OCI-LY1 (cell line): Measurements from ENCODE around the gene MINDY4.

Experiments used
- H2AFZ ChIP-seq: fragments of 200-600 bp; sonication (generic), shearing (Covaris generic); 2 replicates; pipeline ENCODE4 v1.6.0; 2014; ENCODE audit warnings: antibody characterized with exemption, mild to moderate bottlenecking, low read length
- H3F3A ChIP-seq: fragments of 200-600 bp; sonication (generic), shearing (Covaris generic); 2 replicates; pipeline ENCODE4 v1.6.0; 2014; ENCODE audit warnings: mild to moderate bottlenecking, antibody characterized with exemption, low read length, moderate library complexity; ENCODE audit not compliant: insufficient read depth
- H3K27ac ChIP-seq: fragments of 200-600 bp; sonication (generic); 2 replicates; pipeline ENCODE4 v1.5.1; 2014; ENCODE audit warnings: low read length, mixed run types, mild to moderate bottlenecking, low read depth; ENCODE audit not compliant: poor library complexity, severe bottlenecking
- H3K27me3 ChIP-seq: fragments of 200-600 bp; sonication (generic); 2 replicates; pipeline ENCODE4 v1.6.0; 2014; ENCODE audit warnings: antibody characterized with exemption, mild to moderate bottlenecking, low read length, moderate library complexity; ENCODE audit not compliant: insufficient read depth
- H3K36me3 ChIP-seq: fragments of 200-600 bp; sonication (generic); 2 replicates; pipeline ENCODE4 v1.6.1; 2014; ENCODE audit warnings: mild to moderate bottlenecking, antibody characterized with exemption, low read length, moderate library complexity, mixed read lengths; ENCODE audit not compliant: insufficient read depth
- H3K4me1 ChIP-seq: fragments of 200-600 bp; sonication (generic); 2 replicates; pipeline ENCODE4 v1.5.1; 2014; ENCODE audit warnings: mild to moderate bottlenecking, low read length, moderate library complexity; ENCODE audit not compliant: insufficient read depth, severe bottlenecking
- H3K4me2 ChIP-seq: fragments of 200-600 bp; sonication (generic), shearing (Covaris generic); 2 replicates; pipeline ENCODE4 v1.6.1; 2014; ENCODE audit warnings: low read length
- H3K4me3 ChIP-seq: fragments of 200-600 bp; sonication (generic); 2 replicates; pipeline ENCODE4 v1.5.1; 2014; ENCODE audit warnings: low read length, low read depth, mild to moderate bottlenecking, mixed read lengths; ENCODE audit not compliant: poor library complexity, severe bottlenecking
- H3K79me2 ChIP-seq: fragments of 200-600 bp; shearing (Covaris generic); 2 replicates; pipeline ENCODE4 v1.6.1; 2016; ENCODE audit warnings: mixed run types, low read length, mixed read lengths; ENCODE audit not compliant: insufficient read depth
- H3K9ac ChIP-seq: fragments of 200-600 bp; sonication (generic), shearing (Covaris generic); 2 replicates; pipeline ENCODE4 v1.6.1; 2014; ENCODE audit warnings: mild to moderate bottlenecking, low read length, mixed read lengths
- H3K9me2 ChIP-seq: fragments of 200-600 bp; sonication (generic), shearing (Covaris generic); 2 replicates; pipeline ENCODE4 v1.6.1; 2014; ENCODE audit warnings: low read depth, mild to moderate bottlenecking, low read length, mixed read lengths
- H3K9me3 ChIP-seq: fragments of 200-600 bp; shearing (Covaris generic); 2 replicates; pipeline ENCODE4 v1.6.1; 2014; ENCODE audit warnings: low read length, mixed read lengths
- H4K20me1 ChIP-seq: fragments of 200-600 bp; sonication (generic), shearing (Covaris generic); 2 replicates; pipeline ENCODE4 v1.6.0; 2016; ENCODE audit warnings: mild to moderate bottlenecking, low read length; ENCODE audit not compliant: insufficient read depth
- CTCF ChIP-seq: fragments of 200-600 bp; sonication (generic), shearing (Covaris generic); IDR thresholded peaks from 2 replicates; pipeline ENCODE4 v1.5.1; 2017; ENCODE audit warnings: mild to moderate bottlenecking, antibody characterized with exemption, low read length, moderate library complexity, mixed read lengths
- EZH2 ChIP-seq: fragments of 200-600 bp; sonication (generic), shearing (Covaris generic); IDR thresholded peaks from 2 replicates; pipeline ENCODE4 v1.8.0; 2017; ENCODE audit warnings: borderline replicate concordance, mixed run types, mild to moderate bottlenecking, antibody characterized with exemption, low read length, moderate library complexity, mixed read lengths

The MINDY4 gene

GRCh38 chr7:30913821-30914515, 142.8 kb downstream of the MINDY4 start:
- Histone ChIP-seq H3K9ac (no peak overlapping the region), H3K4me2 (no peak overlapping the region), H3K4me1 (no peaks in the 10 kb centered on the region), H3F3A (no peaks in the 10 kb centered on the region), H3K9me3 (no peaks in the 10 kb centered on the region), H3K36me3 (no peaks in the 10 kb centered on the region), H2AFZ (no peak overlapping the region), H3K4me3 (no peak overlapping the region), H3K27me3 (peaks cover 4% of the 10 kb centered on the region; the same call in 1 of the 2 replicates), H3K27ac (no peak overlapping the region), H4K20me1 (no peaks in the 10 kb centered on the region), H3K9me2 (no peaks in the 10 kb centered on the region), H3K79me2 (no peaks in the 10 kb centered on the region)
- TF ChIP-seq EZH2 (no peak), CTCF (no peak)

GRCh38 chr7:30914596-30914995, 143.4 kb downstream of the MINDY4 start:
- Histone ChIP-seq H3K79me2 (no peaks in the 10 kb centered on the region), H3K9me2 (no peaks in the 10 kb centered on the region), H3F3A (no peaks in the 10 kb centered on the region), H3K9ac (no peak overlapping the region), H3K27ac (no peak overlapping the region), H3K9me3 (no peaks in the 10 kb centered on the region), H4K20me1 (no peaks in the 10 kb centered on the region), H3K4me2 (no peak overlapping the region), H3K4me3 (no peak overlapping the region), H3K36me3 (no peaks in the 10 kb centered on the region), H3K27me3 (peaks cover 4% of the 10 kb centered on the region; the same call in 1 of the 2 replicates), H2AFZ (no peak overlapping the region), H3K4me1 (no peaks in the 10 kb centered on the region)
- TF ChIP-seq EZH2: no peak
- no peak for TF ChIP-seq CTCF

DNA sequence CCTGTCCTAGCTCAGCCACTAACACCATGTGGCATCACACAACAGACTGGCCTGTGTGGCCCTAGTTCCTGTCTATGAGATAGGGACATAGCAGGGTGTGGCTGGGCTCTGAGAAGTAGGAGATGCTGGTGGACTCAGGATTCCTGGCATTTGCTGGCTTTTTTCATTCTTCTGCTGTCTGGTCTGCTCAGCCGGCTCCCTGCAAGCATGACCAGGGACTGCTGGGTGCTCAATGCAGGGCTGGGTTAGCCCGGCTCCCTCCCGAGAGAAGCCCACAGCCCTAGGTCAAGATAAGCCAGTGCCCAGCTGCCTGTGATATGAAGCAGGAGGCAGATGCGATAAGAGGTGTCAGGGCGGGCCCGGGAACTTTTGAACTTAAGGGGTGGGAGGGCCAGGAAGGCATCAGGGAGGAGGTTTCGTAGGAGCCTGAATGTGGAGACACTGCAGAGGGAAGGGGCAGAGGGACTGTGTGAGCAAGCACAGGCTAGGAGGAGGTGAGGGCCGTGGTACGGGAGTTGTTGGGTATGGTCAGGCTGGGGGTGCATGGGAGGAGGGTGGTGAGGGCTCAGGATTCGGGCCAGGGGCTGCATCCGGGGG, 143.9 kb downstream of the MINDY4 start:
- Histone ChIP-seq H3K79me2 (no peaks in the 10 kb centered on the region), H3K9me2 (no peaks in the 10 kb centered on the region), H3F3A (no peaks in the 10 kb centered on the region), H3K4me2 (no peak overlapping the region), H3K4me3 (no peak overlapping the region), H3K4me1 (no peaks in the 10 kb centered on the region), H4K20me1 (no peaks in the 10 kb centered on the region), H3K36me3 (no peaks in the 10 kb centered on the region), H2AFZ (no peak overlapping the region), H3K9ac (no peak overlapping the region), H3K27ac (no peak overlapping the region), H3K9me3 (no peaks in the 10 kb centered on the region), H3K27me3 (peaks cover 4% of the 10 kb centered on the region; the same call in 1 of the 2 replicates)
- TF ChIP-seq CTCF: no peak
- TF ChIP-seq EZH2: no peak
